NCI-H2227 (cell line): ENCODE results near the gene KIAA0753.

Experiments used
- DNase-seq: peaks from one replicate; lab custom pipeline; 2025; ENCODE audit not compliant: unreplicated experiment; lab: John Stamatoyannopoulos, UW

The KIAA0753 gene

DNA sequence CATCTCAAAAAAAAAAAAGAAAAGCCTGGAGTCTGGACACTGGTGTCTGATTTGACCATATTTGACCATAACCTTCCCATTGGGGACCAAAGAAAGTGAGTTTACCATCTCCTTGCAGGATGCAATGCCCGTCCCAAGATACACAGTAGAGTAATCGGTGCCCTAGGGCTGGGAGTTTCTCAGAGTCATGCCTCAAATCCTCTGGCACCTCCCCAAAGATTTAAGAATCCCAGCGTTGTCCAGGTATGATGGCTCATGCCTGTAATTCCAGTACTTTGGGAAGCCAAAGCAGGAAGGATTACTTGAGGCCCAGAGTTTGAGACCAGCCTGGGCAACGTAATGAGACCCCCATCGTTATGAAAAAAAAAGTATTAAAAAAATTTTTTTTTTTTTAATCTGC is 89.2 kb downstream of the KIAA0753 start:
- no peak for DNase-seq

DNA sequence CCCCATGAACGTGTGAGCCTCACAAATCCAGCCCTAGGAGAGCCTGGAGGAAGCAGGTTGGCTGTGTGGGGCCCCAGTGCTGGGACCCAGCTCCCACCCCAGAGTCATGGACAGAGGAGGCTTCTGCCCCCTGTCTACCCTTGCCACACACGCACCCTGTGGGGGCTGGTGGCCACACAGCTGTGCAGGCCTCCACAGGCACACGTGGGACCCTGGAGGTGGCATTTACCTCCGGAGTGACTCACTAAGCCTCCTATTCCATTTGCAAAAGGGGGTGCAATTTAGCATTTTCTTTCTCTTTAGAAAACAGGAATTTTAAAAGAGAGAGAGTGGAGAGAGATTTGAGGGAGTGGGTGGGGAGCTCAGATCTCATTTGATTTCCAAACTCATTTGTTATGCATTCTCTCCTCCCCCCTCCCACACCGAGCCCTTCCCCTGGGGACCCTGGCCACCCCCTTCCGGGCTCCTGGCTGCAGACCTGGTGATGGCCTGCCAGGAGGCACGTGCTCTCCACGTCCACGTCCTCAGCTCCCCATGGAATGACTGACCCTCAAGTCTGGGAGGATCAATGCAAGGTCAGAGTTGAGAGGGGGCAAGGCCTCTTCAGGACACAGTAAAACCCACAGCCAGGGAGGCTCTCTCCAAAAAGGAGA is 91.0 kb downstream of the KIAA0753 start:
- no peak for DNase-seq

DNA sequence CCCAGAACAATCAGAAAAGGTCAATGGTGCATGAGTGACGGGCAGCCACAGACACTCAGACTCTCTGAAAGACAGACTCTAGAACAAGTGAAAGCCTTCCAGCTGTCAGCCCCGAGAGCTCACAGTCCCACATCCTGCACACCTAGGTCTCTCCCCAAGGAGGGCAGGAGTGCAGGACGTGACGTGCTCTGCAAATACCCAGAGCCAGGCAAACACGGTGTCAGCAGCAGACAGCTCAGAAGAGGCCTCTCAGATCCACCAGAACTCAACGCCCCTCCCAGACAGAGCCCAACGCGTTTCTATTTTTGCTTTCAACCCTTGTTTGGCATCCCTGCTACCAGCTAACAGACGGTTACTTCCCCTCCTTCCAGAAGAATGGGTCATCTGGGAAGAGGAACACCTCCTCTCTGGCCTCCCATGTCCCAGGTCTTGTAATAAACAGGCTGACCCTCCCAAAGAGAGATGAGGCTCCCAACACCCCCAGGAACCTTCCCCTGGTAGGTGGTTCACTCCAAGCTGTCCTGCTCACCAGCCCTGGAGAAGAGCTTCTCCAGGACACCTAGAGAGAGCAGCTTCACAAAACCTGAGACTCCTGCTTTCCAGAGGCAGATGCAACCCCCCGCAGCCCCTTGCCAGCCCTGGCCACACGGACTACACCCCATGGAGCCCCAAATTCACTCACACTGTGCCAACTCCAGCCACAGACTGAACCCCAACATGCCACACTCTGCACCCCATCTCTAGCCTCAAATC is 91.8 kb downstream of the KIAA0753 start:
- no peak for DNase-seq

DNA sequence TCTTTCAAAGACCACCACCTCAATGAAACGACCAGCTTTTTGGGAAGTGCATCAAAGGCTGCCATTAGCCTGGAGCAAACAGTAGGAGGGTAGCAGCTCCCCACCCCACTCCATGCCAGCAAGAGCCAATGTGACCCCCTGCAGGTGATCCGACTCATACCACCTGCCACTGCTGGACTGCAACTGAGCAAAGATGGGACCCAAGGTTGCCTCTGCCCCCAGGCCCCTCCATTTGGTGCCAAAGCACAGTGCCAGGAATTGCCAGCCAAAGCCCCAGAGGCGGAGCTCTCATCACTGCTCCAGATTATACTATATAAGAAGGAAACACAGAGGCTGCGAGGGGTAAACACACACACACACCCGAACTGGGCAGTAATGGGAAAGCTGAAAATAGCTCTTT is 92.5 kb downstream of the KIAA0753 start:
- no peak for DNase-seq

DNA sequence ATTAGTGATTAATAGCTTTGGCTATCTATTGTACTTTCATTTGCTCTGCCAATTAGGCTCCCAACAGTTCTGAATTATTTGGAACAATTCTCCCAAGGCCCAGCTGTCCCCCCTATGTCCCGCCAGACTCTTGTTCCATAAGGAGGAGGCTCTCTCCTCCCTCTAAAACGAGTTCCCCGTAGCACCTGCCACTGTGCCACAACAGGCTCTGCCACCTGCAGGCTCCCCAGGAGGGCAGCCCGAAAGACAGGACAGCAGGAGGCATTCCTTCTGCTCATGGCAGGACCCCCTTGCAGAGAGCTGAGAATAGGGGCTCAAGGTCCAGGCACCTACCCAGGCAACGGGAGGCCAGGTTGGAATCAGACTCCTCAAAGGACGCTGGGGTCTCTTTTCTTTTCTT is 93.2 kb downstream of the KIAA0753 start:
- DNase-seq: no peak

DNA sequence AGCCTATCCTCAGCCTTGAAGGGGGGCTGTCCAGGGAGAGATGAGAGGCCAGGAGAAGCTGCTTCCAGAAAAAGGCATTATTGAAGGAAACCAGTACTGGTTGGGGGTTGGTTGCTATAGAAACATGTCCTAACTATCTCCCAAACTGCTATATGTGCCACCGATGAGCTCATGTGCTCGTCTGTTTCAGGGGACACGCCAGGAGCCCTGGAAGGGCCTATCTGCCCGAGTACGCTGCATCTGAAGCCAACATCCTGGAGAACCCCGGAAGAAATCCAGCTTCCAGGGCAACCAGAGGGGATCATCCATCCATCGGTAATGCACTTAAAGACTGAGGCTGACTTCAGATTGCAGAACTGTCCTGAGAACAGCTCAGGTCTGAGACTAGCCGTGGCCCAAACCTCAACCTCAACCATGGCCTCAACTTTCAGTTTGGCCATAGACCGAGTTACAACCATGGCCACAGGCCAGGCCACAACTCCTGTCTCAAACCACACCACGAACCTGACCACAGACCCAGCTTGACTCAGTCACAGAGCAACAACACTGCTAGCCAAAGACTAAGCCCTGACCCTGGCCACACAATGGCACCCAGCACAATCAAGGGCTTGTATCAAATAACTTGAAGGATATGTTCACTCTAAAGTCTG is 94.3 kb downstream of the KIAA0753 start:
- no peak for DNase-seq

DNA sequence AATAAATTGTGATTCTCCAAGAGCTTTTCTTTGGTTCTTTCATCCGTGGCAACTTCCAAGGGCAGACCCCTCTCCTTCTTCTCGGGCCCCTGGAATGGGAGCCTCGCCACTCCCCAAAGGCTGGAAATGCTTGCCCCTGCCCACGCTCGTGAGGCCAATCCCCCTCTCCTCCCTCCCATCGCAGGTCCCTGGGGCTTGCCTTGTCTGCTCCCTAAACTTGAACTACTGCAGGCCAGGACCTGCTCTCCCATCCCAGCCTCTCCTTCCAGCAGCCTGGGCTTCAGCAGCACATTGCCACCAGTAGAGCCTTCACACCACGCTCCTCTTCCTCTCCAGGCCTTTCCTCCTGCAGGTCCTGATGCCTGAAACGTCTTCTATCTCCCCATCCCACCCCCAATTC is 95.2 kb downstream of the KIAA0753 start:
- no peak for DNase-seq

DNA sequence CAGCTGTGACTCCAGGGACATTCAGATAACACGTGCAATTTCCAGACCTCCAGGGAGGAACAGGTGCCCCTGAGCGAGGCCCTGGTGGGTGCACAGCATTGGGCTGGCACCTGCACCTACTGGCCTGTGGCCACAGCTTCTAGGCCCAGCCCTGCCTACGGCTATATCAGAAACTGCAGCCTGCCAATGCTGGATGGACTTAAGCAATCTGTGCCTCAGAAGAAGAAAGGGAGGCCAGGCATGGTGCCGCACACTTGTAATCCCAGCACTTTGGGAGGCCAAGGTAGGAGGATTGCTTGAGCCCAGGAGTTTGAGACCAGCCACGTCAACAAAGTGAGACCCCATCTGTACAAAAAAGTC is 96.5 kb downstream of the KIAA0753 start:
- DNase-seq: no peak

DNA sequence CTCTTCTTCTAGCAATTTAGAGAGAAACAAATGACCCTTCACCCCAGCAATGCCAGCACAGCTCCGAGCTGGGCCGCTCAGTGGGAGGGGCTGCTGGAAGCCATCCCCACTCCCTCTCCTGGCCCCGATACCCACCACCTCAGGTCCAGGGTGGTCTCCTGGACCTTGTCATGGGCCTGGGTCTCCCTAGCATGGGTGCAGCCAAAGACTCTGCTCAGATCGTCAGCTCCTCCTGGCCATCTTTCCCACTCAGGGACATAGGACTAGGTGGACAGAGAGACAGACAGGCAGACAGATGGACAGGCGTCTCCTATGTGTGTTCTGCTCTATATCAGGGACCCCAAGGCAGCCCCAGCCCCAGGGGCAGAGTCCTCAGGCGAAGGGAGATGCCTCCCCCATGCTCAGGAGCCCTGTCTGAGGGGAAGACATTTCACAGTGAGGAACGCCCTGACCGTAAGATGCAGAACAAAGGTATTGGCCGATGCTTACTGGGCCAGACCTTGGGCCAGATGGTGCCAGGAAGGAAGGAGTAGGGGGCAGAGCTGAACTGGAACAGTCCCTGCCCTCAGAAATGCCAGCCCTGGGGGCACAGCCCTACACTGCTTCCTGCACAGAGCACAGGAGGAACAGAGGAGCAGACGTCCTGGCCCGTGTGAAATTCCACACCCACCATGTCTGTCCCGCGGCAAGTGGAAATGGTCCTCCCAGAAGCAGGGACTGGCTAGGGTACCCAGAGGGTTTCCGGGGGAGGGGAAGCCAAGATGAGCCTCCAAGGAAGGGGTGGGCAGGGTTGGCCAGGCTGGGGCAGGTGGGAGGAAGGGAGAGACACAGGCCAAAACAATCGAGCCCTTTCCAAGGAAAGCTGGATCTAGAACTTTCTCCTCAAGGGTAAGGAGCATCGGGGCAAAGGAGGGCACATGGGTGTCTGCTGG is 97.2 kb downstream of the KIAA0753 start:
- no peak for DNase-seq

DNA sequence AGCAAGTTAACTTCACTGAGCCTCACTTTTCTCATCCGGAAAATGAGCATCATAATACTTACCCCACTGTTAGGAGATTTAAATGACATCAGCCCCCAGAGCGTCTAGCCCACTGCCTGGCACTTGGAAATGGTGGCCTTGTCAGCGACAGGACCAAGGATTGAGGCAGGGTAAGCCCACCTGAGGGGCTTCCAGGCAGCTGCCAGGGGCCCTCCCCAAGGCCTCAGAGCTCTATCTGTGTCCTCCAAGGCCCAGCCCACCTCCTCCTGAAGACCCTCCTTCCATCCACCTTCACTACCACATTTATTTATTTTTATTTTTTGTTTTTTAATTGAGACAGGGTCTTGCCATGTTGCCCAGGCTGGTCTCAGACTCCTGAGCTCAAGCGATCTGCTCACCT is 97.9 kb downstream of the KIAA0753 start:
- DNase-seq: no peak

DNA sequence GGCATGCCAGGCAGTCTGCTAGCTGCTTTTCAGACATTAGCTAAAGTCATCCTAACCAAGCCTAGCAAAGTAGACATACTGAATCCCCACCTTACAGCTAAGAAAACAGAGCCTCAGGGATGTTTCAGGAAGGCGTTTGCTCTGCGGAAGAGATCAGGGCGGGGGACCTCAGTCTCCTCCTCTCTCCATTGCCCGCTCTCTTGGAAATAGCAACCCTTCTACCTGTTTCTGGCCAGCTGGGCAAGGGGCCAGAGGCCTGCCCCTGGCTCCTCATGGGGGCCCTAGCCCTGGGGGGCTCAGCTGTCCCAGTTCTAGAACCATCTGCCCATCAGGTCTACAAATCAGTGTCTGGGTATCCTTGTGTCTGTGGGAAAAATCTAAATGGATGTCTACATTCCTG is 98.6 kb downstream of the KIAA0753 start:
- no peak for DNase-seq

DNA sequence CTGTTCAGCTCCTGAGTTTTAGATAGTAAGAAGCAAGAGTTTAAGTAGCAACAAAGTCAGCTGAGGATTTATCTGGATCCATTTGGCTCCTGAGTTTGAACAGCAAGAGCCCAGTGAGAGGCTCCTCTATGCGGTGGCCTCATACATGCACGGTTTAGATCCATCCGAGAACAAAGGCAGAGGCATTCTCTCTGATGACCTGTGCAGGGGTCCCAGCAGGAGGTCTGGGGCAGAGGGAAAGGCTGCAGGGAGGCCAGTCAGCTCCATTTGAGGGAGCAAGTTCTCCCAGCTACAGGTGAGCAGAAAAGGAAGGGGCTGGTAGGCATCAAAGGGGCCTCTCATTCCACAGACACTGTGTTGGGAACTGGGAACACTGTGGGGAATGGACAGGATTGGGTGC is 100.6 kb downstream of the KIAA0753 start:
- DNase-seq: no peak

DNA sequence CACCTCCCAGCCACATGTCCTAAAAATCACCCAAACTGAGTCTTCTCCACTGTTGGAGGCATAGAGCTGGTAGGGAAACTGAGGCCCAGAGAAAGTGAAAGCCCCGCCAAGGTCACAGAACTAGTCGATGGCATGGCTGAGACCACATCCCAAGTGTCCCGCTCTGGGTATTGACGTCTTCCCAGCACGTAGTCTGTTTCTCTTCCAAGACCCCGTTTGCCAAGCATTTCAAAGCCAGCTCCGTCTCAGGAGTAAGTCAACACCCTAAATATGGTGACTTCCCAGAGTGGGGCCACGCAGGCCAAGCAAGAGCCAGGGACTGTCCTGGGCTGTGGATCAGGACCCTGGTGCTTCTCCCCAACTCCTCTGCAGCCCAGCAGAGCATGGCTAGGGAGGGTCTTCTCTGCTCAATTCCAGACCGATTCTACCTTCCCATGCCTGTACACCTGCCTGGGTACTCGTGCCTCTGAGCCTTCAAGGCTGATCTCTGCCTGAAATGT is 103.9 kb downstream of the KIAA0753 start:
- DNase-seq: no peak

DNA sequence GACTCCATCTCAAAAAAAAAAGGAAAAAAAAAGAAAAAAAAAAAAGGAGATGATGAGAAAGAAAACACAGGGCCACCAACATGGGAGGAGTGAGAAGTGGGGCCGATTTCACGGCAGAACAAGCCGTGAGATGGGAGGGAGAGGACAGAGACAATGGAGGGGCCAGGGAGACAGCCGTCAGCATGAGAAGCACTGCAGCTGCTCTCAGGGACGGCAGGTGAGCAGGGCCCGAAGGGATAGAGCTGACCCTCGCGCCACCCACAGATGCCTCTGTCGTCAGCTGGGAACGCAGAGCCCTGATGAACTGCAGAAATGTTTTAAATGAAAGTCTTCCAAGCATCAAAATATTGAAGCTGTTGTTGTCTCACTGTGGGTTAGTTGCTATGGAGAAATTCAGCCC is 104.5 kb downstream of the KIAA0753 start:
- no peak for DNase-seq

DNA sequence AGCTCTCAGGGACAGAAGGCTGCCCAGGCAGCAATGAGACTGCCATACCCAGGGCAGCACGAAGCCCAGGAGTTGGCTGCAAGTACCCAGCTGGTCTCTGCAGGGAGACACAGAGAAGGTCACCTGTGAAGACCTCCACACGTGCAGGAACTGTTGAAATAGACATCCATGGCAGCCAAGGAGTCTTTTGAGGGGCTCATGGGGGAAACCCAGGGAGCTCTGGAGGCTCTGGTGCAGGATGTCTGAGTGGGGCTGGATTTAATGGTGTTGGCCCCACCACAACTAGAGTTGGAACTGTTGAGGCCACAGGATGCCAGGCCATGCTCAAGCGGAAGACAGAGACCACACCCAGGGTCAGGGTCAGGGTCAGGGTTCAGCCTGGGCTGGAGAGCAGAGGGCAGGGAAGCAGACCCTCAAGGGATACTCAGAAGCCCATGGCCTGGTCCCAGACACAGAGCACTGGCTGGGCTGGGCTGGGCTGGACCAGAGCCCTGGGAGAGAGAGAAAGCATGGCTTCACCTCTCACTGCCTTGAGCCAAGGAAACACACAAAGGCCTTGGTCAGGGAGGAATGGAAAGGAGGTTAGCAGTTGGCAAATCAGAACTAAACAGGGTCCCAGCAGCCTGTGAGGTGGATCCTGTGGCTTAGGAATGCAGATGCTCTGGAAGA is 105.5 kb downstream of the KIAA0753 start:
- no peak for DNase-seq

DNA sequence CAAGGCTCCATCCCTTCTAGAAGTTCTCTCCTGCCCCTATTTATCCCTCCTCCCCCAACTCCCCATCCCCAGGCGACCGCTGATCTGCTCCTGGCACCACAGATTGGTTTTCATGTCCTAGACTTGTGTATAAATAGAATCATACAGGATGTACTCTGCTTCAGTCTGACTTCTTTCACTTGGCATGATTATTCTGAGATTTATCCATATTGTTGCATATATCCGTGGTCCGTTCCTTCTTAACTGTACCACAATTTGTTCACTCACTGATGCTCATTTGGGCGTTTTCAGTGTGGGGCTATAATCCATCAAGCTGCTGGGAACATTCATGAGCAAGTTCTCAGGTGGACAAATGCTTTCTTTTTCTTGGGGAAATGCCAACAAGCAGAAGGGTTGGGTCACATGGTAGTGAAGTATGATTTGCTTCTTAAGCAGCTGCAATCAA is 108.0 kb downstream of the KIAA0753 start:
- DNase-seq: no peak

DNA sequence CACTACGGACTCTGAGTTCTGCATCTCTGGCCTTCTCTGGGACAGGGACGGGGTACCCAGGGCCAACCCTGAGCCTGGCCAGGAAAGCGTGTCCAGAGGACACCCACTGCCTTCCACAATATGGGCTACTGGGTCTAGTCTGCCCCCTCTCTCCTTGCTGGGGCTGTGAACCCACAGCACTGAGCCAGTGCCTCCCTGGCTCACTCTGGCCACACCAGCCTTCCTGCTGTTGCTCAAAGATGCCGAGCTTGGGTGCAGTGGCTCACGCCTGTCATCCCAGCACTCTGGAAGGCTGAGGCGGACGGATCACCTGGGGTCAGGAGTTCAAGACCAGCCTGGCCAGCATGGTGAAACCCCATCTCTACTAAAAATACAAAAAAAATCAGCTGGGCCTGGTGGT is 108.9 kb downstream of the KIAA0753 start:
- DNase-seq: no peak

DNA sequence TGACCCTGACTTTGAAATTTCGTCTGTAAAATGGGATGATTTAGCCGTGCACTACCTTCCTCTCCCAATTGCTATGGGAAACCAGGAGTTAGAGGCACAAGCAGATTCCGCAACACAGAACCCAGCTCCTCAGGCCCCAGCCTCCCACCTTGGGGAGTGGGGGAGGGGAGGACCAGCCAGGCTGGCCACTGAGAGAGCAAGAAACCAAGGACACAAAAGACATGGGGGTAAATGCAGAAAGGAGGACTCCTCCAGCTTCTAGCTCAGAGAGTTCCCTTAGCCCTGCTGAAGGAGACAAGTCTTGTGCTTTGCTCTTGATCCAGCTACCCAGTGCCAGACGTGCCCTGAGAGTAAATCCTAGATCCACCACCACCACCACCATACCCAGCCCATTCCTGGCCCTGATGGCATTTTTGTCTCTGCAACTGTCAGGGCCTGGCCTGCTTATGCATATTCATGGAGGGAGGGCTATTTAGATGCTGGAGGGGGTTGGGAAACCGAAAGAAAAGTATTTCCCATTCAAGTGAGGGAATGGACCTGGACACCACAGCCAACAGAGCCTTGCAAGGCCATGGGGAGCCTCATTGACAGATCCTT is 110.1 kb downstream of the KIAA0753 start:
- no peak for DNase-seq

DNA sequence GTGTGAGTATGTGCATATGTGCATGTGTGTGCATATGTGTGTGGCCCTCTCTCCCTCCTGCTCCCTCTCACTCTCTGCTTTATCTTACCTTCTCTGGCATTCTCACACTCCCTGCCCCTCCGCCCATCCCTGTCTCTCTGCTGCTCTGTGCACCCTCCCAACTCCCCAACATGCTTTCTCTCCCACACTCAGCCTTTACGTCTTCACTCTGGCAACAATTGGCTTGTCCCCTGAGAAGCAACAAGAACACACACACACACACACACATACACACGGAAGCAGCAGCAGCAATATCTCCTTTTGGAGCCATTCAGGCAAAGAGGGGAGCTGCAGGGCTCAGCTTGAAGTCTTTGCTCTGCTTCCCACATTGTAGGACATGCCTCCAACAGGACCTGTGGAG is 112.0 kb downstream of the KIAA0753 start:
- DNase-seq: no peak
